H9 (cell line): ENCODE measurements around the gene KRTAP1-1. TPM values are rescaled to one million over a fixed set of nuclear protein-coding genes. Genes with fewer than 3 reads are reported as not detected.
A peak's percentile ranks its signal among the peaks of the same experiment; 100 is the strongest.
"Not testable (repeated sequence)": the region's sequence is repeated elsewhere in the genome, so short reads cannot be mapped to it uniquely, and the experiment has no call there.

ENCODE experiments used
- DNase-seq: peaks from one replicate; pipeline ENCODE4 v3.0.0-alpha.2; 2017
- H2AFZ ChIP-seq: one replicate; pipeline ENCODE4 v1.6.1; 2013; ENCODE audit warnings: mild to moderate bottlenecking, low read length, control low read depth, moderate library complexity
- H2AK5ac ChIP-seq: 2 replicates; pipeline ENCODE4 v1.6.1; 2013; ENCODE audit warnings: low read length, control low read depth, mixed read lengths; ENCODE audit not compliant: insufficient read length
- H2BK120ac ChIP-seq: one replicate; pipeline ENCODE4 v1.6.1; 2013; ENCODE audit warnings: low read depth, mild to moderate bottlenecking, low read length, control low read depth, inconsistent platforms; ENCODE audit not compliant: poor library complexity, severe bottlenecking
- H2BK12ac ChIP-seq: 2 replicates; pipeline ENCODE4 v1.6.1; 2013; ENCODE audit warnings: low read length, control low read depth, mixed read lengths, low read depth; ENCODE audit not compliant: insufficient read length
- H2BK15ac ChIP-seq: 2 replicates; pipeline ENCODE4 v1.6.1; 2013; ENCODE audit warnings: low read depth, low read length, control low read depth
- H2BK20ac ChIP-seq: one replicate; pipeline ENCODE4 v1.6.1; 2013; ENCODE audit warnings: low read depth, mild to moderate bottlenecking, low read length, control low read depth, inconsistent platforms; ENCODE audit not compliant: poor library complexity, severe bottlenecking
- H2BK5ac ChIP-seq: 2 replicates; pipeline ENCODE4 v1.6.1; 2013; ENCODE audit warnings: low read length, control low read depth, mixed read lengths; ENCODE audit not compliant: insufficient read length
- H3K14ac ChIP-seq: 2 replicates; pipeline ENCODE4 v1.6.1; 2013; ENCODE audit warnings: low read length, control low read depth; ENCODE audit not compliant: insufficient read depth
- H3K18ac ChIP-seq: 2 replicates; pipeline ENCODE4 v1.6.1; 2013; ENCODE audit warnings: low read depth, mild to moderate bottlenecking, mixed read lengths, low read length, control low read depth; ENCODE audit not compliant: insufficient read length
- H3K23ac ChIP-seq: 2 replicates; pipeline ENCODE4 v1.6.1; 2013; ENCODE audit warnings: low read length, control low read depth, mixed read lengths, low read depth; ENCODE audit not compliant: insufficient read length
- H3K23me2 ChIP-seq: 2 replicates; pipeline ENCODE4 v1.6.1; 2013; ENCODE audit warnings: low read depth, mild to moderate bottlenecking, mixed read lengths, low read length, control low read depth; ENCODE audit not compliant: insufficient read length, poor library complexity, severe bottlenecking
- H3K27ac ChIP-seq: 2 replicates; pipeline ENCODE4 v1.5.1; 2013; ENCODE audit warnings: low read length, control low read depth, mixed read lengths, low read depth; ENCODE audit not compliant: insufficient read length
- H3K27me3 ChIP-seq: 2 replicates; pipeline ENCODE4 v1.6.1; 2013; ENCODE audit warnings: low read length, control low read depth, inconsistent platforms; ENCODE audit not compliant: insufficient read depth
- H3K4ac ChIP-seq: 2 replicates; pipeline ENCODE4 v1.6.1; 2013; ENCODE audit warnings: low read depth, mild to moderate bottlenecking, control low read depth, inconsistent platforms, low read length, moderate library complexity
- H3K4me1 ChIP-seq: 2 replicates; pipeline ENCODE4 v1.6.1; 2013; ENCODE audit warnings: low read length, control low read depth, inconsistent platforms; ENCODE audit not compliant: insufficient read depth
- H3K4me2 ChIP-seq: 2 replicates; pipeline ENCODE4 v1.6.1; 2013; ENCODE audit warnings: low read length, control low read depth, mixed read lengths; ENCODE audit not compliant: insufficient read length, insufficient read depth
- H3K56ac ChIP-seq: 2 replicates; pipeline ENCODE4 v1.6.1; 2013; ENCODE audit warnings: low read depth, mild to moderate bottlenecking, mixed read lengths, low read length, control low read depth; ENCODE audit not compliant: insufficient read length
- H3K79me1 ChIP-seq: 2 replicates; pipeline ENCODE4 v1.6.1; 2013; ENCODE audit warnings: low read depth, mild to moderate bottlenecking, moderate library complexity, low read length, control low read depth, inconsistent platforms; ENCODE audit not compliant: insufficient read depth, poor library complexity, severe bottlenecking
- H3K79me2 ChIP-seq: 2 replicates; pipeline ENCODE4 v1.6.1; 2013; ENCODE audit warnings: low read length, control low read depth, inconsistent platforms; ENCODE audit not compliant: insufficient read depth
- H3K9ac ChIP-seq: 2 replicates; pipeline ENCODE4 v1.6.1; 2013; ENCODE audit warnings: low read length, control low read depth, mixed read lengths; ENCODE audit not compliant: insufficient read length; ENCODE audit errors: extremely low read depth
- H3K9me3 ChIP-seq: one replicate; pipeline ENCODE4 v1.6.1; 2013; ENCODE audit warnings: low read depth, low read length, inconsistent platforms; ENCODE audit not compliant: control insufficient read depth
- H3T11ph ChIP-seq: one replicate; pipeline ENCODE4 v1.6.1; 2013; ENCODE audit warnings: mild to moderate bottlenecking, low read length, control low read depth, inconsistent platforms
- H4K20me1 ChIP-seq: one replicate; pipeline ENCODE4 v1.6.1; 2013; ENCODE audit not compliant: control insufficient read depth, insufficient read length, insufficient read depth
- H4K5ac ChIP-seq: 2 replicates; pipeline ENCODE4 v1.6.1; 2013; ENCODE audit warnings: low read depth, mild to moderate bottlenecking, mixed read lengths, low read length, control low read depth; ENCODE audit not compliant: insufficient read length
- H4K8ac ChIP-seq: replicated peaks from 2 replicates; pipeline ENCODE4 v1.6.1; 2013; ENCODE audit warnings: low read length, control low read depth, mixed read lengths, low read depth; ENCODE audit not compliant: insufficient read length
- H4K91ac ChIP-seq: 2 replicates; pipeline ENCODE4 v1.6.1; 2013; ENCODE audit warnings: low read depth, mild to moderate bottlenecking, moderate library complexity, mixed read lengths, low read length, control low read depth; ENCODE audit not compliant: insufficient read length
- H3K27ac Mint-ChIP-seq, 3 experiments: 2 replicates in 2 of 3; 3 replicates in 1 of 3; pipeline ENCODE4 v1.8.0; 2020 to 2021; ENCODE audit warnings: mixed read lengths in 3 of 3, mild to moderate bottlenecking in 1 of 3, moderate library complexity in 1 of 3
- H3K27me3 Mint-ChIP-seq: 2 replicates; pipeline ENCODE4 v1.8.0; 2021; ENCODE audit warnings: low read depth, mild to moderate bottlenecking, moderate library complexity, mixed read lengths
- H3K36me3 Mint-ChIP-seq, 3 experiments: 2 replicates in 2 of 3; 3 replicates in 1 of 3; pipeline ENCODE4 v1.8.0; 2020 to 2021; ENCODE audit warnings: low read depth in 3 of 3, mixed read lengths in 3 of 3; ENCODE audit not compliant: insufficient read depth in 1 of 3
- H3K4me1 Mint-ChIP-seq, 2 experiments: 2 replicates each; pipeline ENCODE4 v1.8.0; 2020; ENCODE audit warnings: mixed read lengths in 2 of 2
- H3K4me3 Mint-ChIP-seq, 2 experiments: 2 replicates in 1 of 2; 3 replicates in 1 of 2; pipeline ENCODE4 v1.8.0; 2020 to 2021; ENCODE audit warnings: mild to moderate bottlenecking in 2 of 2, mixed read lengths in 2 of 2, moderate library complexity in 1 of 2
- H3K9me3 Mint-ChIP-seq, 2 experiments: 2 replicates in 1 of 2; 3 replicates in 1 of 2; pipeline ENCODE4 v1.8.0; 2020; ENCODE audit warnings: mild to moderate bottlenecking in 2 of 2, mixed read lengths in 2 of 2, moderate library complexity in 1 of 2
- WGBS: extraction: QIAGEN DNeasy Blood & Tissue Kit; methylation state at CpG from one replicate; pipeline ENCODE4 v1.1.7; 2013; ENCODE audit warnings: missing lambda C conversion rate, low lambda C conversion rate, mixed read lengths; ENCODE audit not compliant: insufficient read length; ENCODE audit errors: extremely low coverage; 5-methylcytosine and 5-hydroxymethylcytosine counted together
- total RNA-seq: library from RNA; stranded (reverse); gene quantifications from 2 replicates; pipeline ENCODE4 v1.2.1, GENCODE V29; 2021
- TF ChIP-seq, protein P1 (sequence below): fragments of 200-600 bp; sonication (generic); conservative IDR thresholded peaks from 3 replicates; pipeline ENCODE4 v1.8.0; 2021; ENCODE audit warnings: antibody characterized with exemption, mild to moderate bottlenecking

KRTAP1-1 gene
- total RNA-seq, 1 experiment from 2014 or later = not detected

DNA sequence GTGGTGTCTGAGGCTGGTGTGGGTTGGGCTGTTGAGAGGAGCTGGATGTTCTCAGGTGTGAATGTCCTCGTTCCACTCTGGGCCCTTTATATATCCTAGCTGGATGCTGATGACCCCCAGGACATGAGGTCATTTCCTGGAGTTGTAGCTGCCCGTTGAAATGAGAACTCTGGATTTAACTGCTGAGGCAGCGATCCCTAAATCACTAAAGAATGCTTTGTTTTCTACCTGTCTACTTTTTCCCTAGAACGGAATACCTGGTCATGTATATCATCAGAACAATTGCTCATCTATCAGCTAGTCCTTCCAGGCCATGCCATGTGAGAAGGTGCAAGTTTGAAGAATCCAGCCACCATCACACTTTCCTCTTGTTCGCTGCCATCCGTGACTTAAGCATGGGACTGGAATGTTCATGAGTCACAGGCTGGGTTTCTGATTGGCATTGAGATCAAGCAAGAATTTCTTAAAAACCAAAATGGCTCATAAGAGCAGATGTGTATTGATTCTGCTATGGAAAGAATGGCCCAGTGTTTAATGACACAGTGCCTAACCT is 18.9 kb upstream of the KRTAP1-1 start, which contains the start of gene KRTAP2-3:
Gene KRTAP2-3 (minus strand): TSS at position 63 of the 553 bp plus-strand sequence. CDS start 64 bp downstream, outside the sequence.
- Histone ChIP-seq H3K27me3 (no peaks in the 10 kb centered on the region), H3K79me2 (no peaks in the 10 kb centered on the region), H3T11ph (no peak within 1 kb of the TSS), H2BK12ac (no peak within 1 kb of the TSS), H3K4me1 (no peaks in the 10 kb centered on the region), H3K9ac (no peak within 1 kb of the TSS), H2AK5ac (no peak within 1 kb of the TSS), H3K14ac (no peak within 1 kb of the TSS), H3K4ac (no peak within 1 kb of the TSS), H4K91ac (no peak within 1 kb of the TSS), H3K27ac (no peak within 1 kb of the TSS), H3K23ac (no peak within 1 kb of the TSS), H3K4me2 (no peak within 1 kb of the TSS), H3K23me2 (no peaks in the 10 kb centered on the region), H3K9me3 (no peaks in the 10 kb centered on the region), H2BK20ac (peak within 1 kb of the TSS; percentile 26), H2BK120ac (no peak within 1 kb of the TSS), H2AFZ (no peak within 1 kb of the TSS), H4K8ac (no peak within 1 kb of the TSS), H2BK5ac (no peak within 1 kb of the TSS), H3K18ac (no peak within 1 kb of the TSS), H3K56ac (no peak within 1 kb of the TSS), H4K20me1 (no peaks in the 10 kb centered on the region), H2BK15ac (no peak within 1 kb of the TSS), H3K79me1 (no peaks in the 10 kb centered on the region), H4K5ac (no peak within 1 kb of the TSS)
- DNase-seq = no peak
- no peaks in the 10 kb centered on the region; a peak in 1 of 5 replicates for H3K9me3 Mint-ChIP-seq
- no peaks in the 10 kb centered on the region for H3K27me3 Mint-ChIP-seq
- H3K4me1 Mint-ChIP-seq = peaks cover 4 to 7% of the 10 kb centered on the region in 2 experiments
- H3K4me3 Mint-ChIP-seq = no peak within 1 kb of the TSS
- no CpG with 5 or more reads among the region's 6 CpGs for WGBS
- TF ChIP-seq, protein P1, sequence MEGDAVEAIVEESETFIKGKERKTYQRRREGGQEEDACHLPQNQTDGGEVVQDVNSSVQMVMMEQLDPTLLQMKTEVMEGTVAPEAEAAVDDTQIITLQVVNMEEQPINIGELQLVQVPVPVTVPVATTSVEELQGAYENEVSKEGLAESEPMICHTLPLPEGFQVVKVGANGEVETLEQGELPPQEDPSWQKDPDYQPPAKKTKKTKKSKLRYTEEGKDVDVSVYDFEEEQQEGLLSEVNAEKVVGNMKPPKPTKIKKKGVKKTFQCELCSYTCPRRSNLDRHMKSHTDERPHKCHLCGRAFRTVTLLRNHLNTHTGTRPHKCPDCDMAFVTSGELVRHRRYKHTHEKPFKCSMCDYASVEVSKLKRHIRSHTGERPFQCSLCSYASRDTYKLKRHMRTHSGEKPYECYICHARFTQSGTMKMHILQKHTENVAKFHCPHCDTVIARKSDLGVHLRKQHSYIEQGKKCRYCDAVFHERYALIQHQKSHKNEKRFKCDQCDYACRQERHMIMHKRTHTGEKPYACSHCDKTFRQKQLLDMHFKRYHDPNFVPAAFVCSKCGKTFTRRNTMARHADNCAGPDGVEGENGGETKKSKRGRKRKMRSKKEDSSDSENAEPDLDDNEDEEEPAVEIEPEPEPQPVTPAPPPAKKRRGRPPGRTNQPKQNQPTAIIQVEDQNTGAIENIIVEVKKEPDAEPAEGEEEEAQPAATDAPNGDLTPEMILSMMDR = no peak
- H3K27ac Mint-ChIP-seq = peak within 1 kb of the TSS in 1 of 3 experiments; percentile 71; a peak in 3 of 7 replicates
- no peaks in the 10 kb centered on the region; a peak in 1 of 7 replicates for H3K36me3 Mint-ChIP-seq

DNA sequence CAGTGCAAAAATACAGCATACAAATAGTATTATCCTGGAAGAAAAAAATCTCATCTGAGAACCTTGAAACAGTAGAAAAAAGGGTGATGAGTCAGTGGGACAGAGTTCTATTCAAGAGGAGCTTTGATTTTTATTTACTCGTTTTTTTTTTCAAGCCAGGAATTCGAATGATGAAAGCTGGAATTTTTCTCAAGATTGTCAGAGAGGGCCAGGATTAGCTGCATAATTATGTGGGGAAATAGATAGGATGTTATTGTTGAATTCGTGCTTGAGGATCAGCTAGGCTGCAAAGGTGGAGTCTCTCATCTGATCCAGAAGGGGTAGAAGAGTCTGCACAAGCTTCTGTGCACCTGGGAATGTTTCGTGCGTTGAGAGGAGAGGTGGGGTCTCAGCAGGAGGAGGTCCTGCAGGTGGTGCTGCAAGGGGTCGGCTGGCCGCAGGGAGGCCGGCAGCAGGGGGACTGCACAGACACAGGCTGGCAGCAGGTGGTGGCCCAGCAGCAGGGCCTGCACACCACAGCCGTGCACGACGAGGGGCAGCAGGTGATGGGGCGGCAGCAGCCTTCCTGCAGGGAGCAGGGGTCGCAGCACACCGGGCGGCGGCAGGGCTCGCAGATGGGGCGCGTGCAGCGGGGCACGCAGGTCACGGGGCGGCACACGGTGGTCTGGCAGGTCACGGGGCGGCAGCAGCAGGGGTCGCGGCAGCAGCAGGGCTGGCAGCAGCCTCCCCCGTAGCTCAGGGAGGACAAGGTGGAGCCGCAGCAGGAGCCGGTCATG is 18.2 kb upstream of the KRTAP1-1 start:
- not testable (repeated sequence) for H3T11ph ChIP-seq, H3K9ac ChIP-seq, H3K4me1 ChIP-seq, H3K79me1 ChIP-seq, H3K27me3 Mint-ChIP-seq, H3K27ac ChIP-seq, H2BK120ac ChIP-seq, H3K23me2 ChIP-seq, H2BK15ac ChIP-seq, H4K91ac ChIP-seq, H2BK12ac ChIP-seq, H3K9me3 Mint-ChIP-seq, H2BK5ac ChIP-seq, H3K4me3 Mint-ChIP-seq, H3K18ac ChIP-seq, H3K4ac ChIP-seq, H3K27ac Mint-ChIP-seq, H3K4me1 Mint-ChIP-seq, H2AK5ac ChIP-seq, H3K14ac ChIP-seq, H3K23ac ChIP-seq, H4K5ac ChIP-seq, H3K36me3 Mint-ChIP-seq, H3K79me2 ChIP-seq, H3K56ac ChIP-seq, H3K4me2 ChIP-seq, H4K8ac ChIP-seq, H4K20me1 ChIP-seq, H2AFZ ChIP-seq, H3K27me3 ChIP-seq, H3K9me3 ChIP-seq
- WGBS = no CpG with 5 or more reads among the region's 31 CpGs
- peak overlapping the region; percentile 26 for H2BK20ac ChIP-seq
- DNase-seq = peak; percentile 48
